Measurements from ENCODE around the gene CHRNA7. TPM values are rescaled to one million over a fixed set of nuclear protein-coding genes. Genes with fewer than 3 reads are reported as not detected.

CHRNA7 gene
- total and polyA plus RNA-seq, 9 donors = 1.6 to 5.2 (median 3.3) TPM

DNA sequence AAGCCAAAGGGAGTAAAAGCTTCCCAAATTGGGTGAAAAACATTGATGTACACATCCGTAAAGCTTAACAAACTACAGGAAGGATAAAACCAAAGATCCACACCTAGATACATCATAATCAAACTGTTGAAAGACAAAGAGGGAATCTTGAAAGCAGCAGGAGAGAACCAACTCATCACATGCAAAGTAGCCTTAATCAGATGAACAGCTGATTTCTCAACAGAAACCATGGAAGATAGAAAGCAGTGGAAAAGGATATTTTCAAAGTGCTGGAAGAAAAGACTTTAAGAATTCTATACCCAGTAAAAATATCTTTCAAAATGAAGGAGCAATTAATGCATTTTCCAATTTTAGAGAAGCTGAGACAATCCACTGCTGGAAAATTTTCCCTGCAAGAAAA, 36.8 kb downstream of the CHRNA7 start:
- no peaks in the 10 kb centered on the region for H3K4me1 ChIP-seq (ENCODE audit: insufficient read depth)
- TF ChIP-seq, protein P1, sequence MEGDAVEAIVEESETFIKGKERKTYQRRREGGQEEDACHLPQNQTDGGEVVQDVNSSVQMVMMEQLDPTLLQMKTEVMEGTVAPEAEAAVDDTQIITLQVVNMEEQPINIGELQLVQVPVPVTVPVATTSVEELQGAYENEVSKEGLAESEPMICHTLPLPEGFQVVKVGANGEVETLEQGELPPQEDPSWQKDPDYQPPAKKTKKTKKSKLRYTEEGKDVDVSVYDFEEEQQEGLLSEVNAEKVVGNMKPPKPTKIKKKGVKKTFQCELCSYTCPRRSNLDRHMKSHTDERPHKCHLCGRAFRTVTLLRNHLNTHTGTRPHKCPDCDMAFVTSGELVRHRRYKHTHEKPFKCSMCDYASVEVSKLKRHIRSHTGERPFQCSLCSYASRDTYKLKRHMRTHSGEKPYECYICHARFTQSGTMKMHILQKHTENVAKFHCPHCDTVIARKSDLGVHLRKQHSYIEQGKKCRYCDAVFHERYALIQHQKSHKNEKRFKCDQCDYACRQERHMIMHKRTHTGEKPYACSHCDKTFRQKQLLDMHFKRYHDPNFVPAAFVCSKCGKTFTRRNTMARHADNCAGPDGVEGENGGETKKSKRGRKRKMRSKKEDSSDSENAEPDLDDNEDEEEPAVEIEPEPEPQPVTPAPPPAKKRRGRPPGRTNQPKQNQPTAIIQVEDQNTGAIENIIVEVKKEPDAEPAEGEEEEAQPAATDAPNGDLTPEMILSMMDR (IDR thresholded peaks at IDR 0.05) = no peak
- TF ChIP-seq EP300 (IDR thresholded peaks at IDR 0.05) (no peak), POLR2A (IDR thresholded peaks at IDR 0.05) (no peak)
- H3K27ac ChIP-seq = no peak overlapping the region
- no peak for DNase-seq
- intact Hi-C loops (cut with DNase I) = no loop called here
- H3K9me3 ChIP-seq = peaks cover 0 to 4% of the 10 kb centered on the region in 2 donors
- WGBS, 3 donors = 93 to 97% (median 97%) methylated on average over 1 of the region's 1 CpG
- H3K36me3 ChIP-seq = no peaks in the 10 kb centered on the region
- no peak overlapping the region for H3K4me3 ChIP-seq
- no peaks in the 10 kb centered on the region for H3K27me3 ChIP-seq

DNA sequence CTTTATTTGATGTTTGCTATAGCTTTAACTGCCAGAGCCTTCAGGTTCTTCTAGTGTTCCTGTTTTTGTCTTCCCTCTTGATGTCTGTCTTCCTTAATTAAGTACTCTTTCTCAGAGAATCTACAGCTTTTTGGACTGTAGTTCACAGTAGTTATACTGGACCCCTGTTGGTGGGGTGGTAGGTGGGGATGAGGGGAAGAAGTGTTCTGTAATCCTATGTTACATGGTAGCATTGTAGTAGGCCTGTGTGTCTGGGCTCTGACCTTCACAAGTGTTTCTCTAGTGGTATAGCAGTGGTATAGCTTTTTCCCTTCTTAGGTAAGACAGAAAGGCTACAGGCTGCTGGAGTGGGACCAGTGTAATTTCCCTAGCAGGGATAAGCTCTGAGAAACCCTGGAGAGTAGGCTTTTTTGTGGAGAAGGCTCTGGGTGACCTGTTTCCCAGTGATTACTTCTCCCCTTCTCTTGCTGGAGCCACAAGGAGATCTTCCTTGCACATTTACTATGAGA, 59.6 kb downstream of the CHRNA7 start:
- no peaks in the 10 kb centered on the region for H3K9me3 ChIP-seq
- H3K4me3 ChIP-seq = no peak overlapping the region
- no peak for DNase-seq
- TF ChIP-seq, protein P1 (IDR thresholded peaks at IDR 0.05) = no peak
- TF ChIP-seq POLR2A (IDR thresholded peaks at IDR 0.05) (no peak), EP300 (IDR thresholded peaks at IDR 0.05) (no peak)
- H3K4me1 ChIP-seq (ENCODE audit: insufficient read depth) = no peaks in the 10 kb centered on the region
- no peaks in the 10 kb centered on the region for H3K36me3 ChIP-seq
- H3K27me3 ChIP-seq = no peaks in the 10 kb centered on the region
- intact Hi-C loops (cut with DNase I) = no loop called here
- H3K27ac ChIP-seq = no peak overlapping the region

DNA sequence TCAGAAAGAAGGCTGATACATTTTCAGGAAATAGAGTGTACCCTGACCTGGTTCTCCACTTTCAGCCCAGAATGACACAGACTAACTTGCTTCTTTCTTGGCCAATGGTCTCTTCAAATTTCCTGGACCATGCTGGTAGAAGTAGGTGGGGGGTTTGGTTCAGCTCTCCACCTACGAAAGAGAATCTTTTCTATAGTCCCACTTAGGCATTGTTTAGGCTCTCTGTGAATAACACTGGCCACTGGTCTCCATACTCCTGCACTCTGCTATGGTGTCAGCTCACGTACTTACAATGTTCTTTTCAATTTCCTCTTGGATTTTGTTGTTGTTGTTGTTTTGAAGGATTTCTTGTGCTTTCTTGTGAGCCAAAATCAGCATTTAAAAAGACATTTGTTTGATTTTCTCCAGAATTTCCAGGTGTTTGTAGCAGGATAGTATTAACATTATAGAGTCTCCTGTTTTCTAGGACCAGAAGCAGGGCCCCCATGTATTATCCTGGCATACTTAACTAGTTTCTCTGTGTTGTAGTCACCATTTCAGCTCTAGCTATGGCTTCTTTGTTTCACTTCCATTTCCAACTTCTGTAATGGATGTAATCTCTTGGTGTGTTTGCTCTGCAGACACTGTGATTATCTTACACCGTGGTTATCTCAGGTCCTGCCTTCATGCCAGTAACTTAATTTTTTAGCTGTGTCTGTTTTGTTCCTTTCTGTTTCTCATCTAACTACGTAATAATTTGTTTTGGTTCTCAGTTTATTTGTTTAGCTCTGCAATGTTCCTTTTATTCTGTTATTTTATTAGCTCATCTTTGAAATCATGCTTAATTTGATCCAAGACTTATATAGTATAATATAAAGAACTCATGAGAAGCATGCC, 61.4 kb downstream of the CHRNA7 start:
- 48 to 58% (median 55%) methylated on average over 4 of the region's 4 CpGs for WGBS, 3 donors

DNA sequence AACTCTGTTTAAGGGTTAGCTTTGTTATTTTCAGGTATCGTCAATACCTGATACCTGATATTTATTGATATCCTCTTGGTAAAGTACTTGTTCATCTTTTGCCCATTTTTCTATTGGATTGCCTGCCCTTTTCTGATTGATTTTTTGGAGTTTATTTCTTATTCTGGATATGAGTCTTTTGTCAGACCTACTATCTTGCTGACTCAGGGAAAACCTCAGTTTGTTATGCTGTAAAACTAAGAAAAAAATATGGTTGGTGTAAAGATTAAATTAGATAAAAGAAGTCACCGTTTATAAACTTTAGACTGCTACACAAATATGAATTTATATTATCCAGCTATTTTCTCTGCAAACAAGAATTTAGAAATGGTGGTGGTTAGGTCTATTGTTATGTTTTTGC, 65.9 kb downstream of the CHRNA7 start:
- Histone ChIP-seq H3K36me3 (no peaks in the 10 kb centered on the region), H3K4me1 (ENCODE audit: insufficient read depth) (no peaks in the 10 kb centered on the region), H3K27me3 (no peaks in the 10 kb centered on the region), H3K9me3 (no peaks in the 10 kb centered on the region), H3K4me3 (no peak overlapping the region), H3K27ac (no peak overlapping the region)
- TF ChIP-seq, protein P1 (IDR thresholded peaks at IDR 0.05) = no peak
- TF ChIP-seq EP300 (IDR thresholded peaks at IDR 0.05) = no peak
- no peak for TF ChIP-seq POLR2A (IDR thresholded peaks at IDR 0.05)
- 75 to 84% (median 77%) methylated on average over 2 of the region's 2 CpGs for WGBS, 3 donors
- DNase-seq = no peak
- intact Hi-C loops (cut with DNase I) = no loop called here

More for the DNA sequence above, 61.4 kb downstream of the CHRNA7 start:
- Histone ChIP-seq H3K36me3 (no peaks in the 10 kb centered on the region), H3K4me3 (no peak overlapping the region), H3K27me3 (no peaks in the 10 kb centered on the region), H3K4me1 (ENCODE audit: insufficient read depth) (no peaks in the 10 kb centered on the region), H3K9me3 (no peaks in the 10 kb centered on the region), H3K27ac (no peak overlapping the region)
- DNase-seq = no peak
- intact Hi-C loops (cut with DNase I) = no loop called here
- no peak for TF ChIP-seq POLR2A (IDR thresholded peaks at IDR 0.05)
- TF ChIP-seq, protein P1 (IDR thresholded peaks at IDR 0.05) = no peak
- no peak for TF ChIP-seq EP300 (IDR thresholded peaks at IDR 0.05)
